GM08714 (cell line): ENCODE measurements around the gene ST3GAL3.

ENCODE experiments used
- H3K4me3 ChIP-seq: fragments of 200-500 bp; sonication (Bioruptor generic); 2 replicates; pipeline ENCODE4 v1.5.1; 2014; ENCODE audit warnings: mild to moderate bottlenecking, low read length, inconsistent platforms
- ZNF274 ChIP-seq: IDR thresholded peaks from 2 replicates; pipeline ENCODE4 v1.6.1; 2012; ENCODE audit warnings: mild to moderate bottlenecking, low read depth, low read length

ST3GAL3 gene

GRCh38 chr1:43908858-43909257, 201.5 kb downstream of the ST3GAL3 start:
- no peak for TF ChIP-seq ZNF274
- no peak overlapping the region for H3K4me3 ChIP-seq

- no peak for TF ChIP-seq ZNF274
- no peak overlapping the region for H3K4me3 ChIP-seq
Observed at GRCh38 chr1:43910343-43910742, 203.0 kb downstream of the ST3GAL3 start.

- no peak overlapping the region for H3K4me3 ChIP-seq
- TF ChIP-seq ZNF274 = no peak
Observed at GRCh38 chr1:43912607-43913006, 205.3 kb downstream of the ST3GAL3 start.

- TF ChIP-seq ZNF274 = no peak
- no peak overlapping the region for H3K4me3 ChIP-seq
Observed at GRCh38 chr1:43913051-43913501, 205.7 kb downstream of the ST3GAL3 start.

- H3K4me3 ChIP-seq = no peak overlapping the region
- TF ChIP-seq ZNF274 = no peak
Observed at GRCh38 chr1:43913666-43914360, 206.5 kb downstream of the ST3GAL3 start.

GRCh38 chr1:43914576-43915525, 207.5 kb downstream of the ST3GAL3 start:
- H3K4me3 ChIP-seq = no peak overlapping the region
- TF ChIP-seq ZNF274 = no peak

GRCh38 chr1:43919906-43920305, 212.6 kb downstream of the ST3GAL3 start:
- no peak for TF ChIP-seq ZNF274
- H3K4me3 ChIP-seq = no peak overlapping the region

- no peak overlapping the region for H3K4me3 ChIP-seq
- no peak for TF ChIP-seq ZNF274
Observed at GRCh38 chr1:43921022-43921421, 213.7 kb downstream of the ST3GAL3 start.

GRCh38 chr1:43924516-43924915, 217.2 kb downstream of the ST3GAL3 start:
- H3K4me3 ChIP-seq = no peak overlapping the region
- no peak for TF ChIP-seq ZNF274

GRCh38 chr1:43925846-43926245, 218.5 kb downstream of the ST3GAL3 start:
- no peak for TF ChIP-seq ZNF274
- H3K4me3 ChIP-seq = no peak overlapping the region

GRCh38 chr1:43930168-43930948, 223.0 kb downstream of the ST3GAL3 start:
- H3K4me3 ChIP-seq = no peak overlapping the region
- no peak for TF ChIP-seq ZNF274

- no peak for TF ChIP-seq ZNF274
- H3K4me3 ChIP-seq = no peak overlapping the region
Observed at GRCh38 chr1:43930949-43931275, 223.6 kb downstream of the ST3GAL3 start.

- no peak overlapping the region for H3K4me3 ChIP-seq
Observed at GRCh38 chr1:43931711-43932660, 224.7 kb downstream of the ST3GAL3 start.

More at GRCh38 chr1:43931711-43932660, 224.7 kb downstream of the ST3GAL3 start:
- TF ChIP-seq ZNF274 = no peak
